ENCODE data around the gene GATD1. TPM values are rescaled to one million over a fixed set of nuclear protein-coding genes. Genes with fewer than 3 reads are reported as not detected.

The GATD1 gene
- total and polyA plus RNA-seq, 9 of the 15 experiments (the other 6 are each of a cell fraction or from before 2014, with no cell fraction given): 2.8 to 144 (median 36.9) TPM

- peak; percentile 55; the same call in 1 of the 2 replicates for TF ChIP-seq ATF7 (IDR thresholded peaks at IDR 0.05)
- TF ChIP-seq SMAD3 (CRISPR knock-in tag; conservative IDR thresholded peaks at IDR 0.05): 0 out of 2 replicates have a peak, but pooled peaks have one; percentile 40
- TF ChIP-seq, protein P1, sequence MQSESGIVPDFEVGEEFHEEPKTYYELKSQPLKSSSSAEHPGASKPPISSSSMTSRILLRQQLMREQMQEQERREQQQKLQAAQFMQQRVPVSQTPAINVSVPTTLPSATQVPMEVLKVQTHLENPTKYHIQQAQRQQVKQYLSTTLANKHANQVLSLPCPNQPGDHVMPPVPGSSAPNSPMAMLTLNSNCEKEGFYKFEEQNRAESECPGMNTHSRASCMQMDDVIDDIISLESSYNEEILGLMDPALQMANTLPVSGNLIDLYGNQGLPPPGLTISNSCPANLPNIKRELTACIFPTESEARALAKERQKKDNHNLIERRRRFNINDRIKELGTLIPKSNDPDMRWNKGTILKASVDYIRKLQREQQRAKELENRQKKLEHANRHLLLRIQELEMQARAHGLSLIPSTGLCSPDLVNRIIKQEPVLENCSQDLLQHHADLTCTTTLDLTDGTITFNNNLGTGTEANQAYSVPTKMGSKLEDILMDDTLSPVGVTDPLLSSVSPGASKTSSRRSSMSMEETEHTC (IDR thresholded peaks at IDR 0.05): peak; percentile 57; the same call in 1 of the 2 replicates
- peak; percentile 62; the same call in 1 of the 2 replicates for TF ChIP-seq LCOR (CRISPR knock-in tag; IDR thresholded peaks at IDR 0.05)
- TF ChIP-seq CREB1 (IDR thresholded peaks at IDR 0.05): peak; percentile 48; the same call in 1 of the 2 replicates
- TF ChIP-seq CREB1 (CRISPR knock-in tag; IDR thresholded peaks at IDR 0.05): peak; percentile 60; the same call in 1 of the 2 replicates
- TF ChIP-seq ZNF740 (CRISPR knock-in tag; IDR thresholded peaks at IDR 0.05): peak; percentile 95
- TF ChIP-seq ZNF740 (tag; IDR thresholded peaks at IDR 0.05): peak in 1 of 2 experiments; percentile 52; a peak in 1 of 4 replicates
- TF ChIP-seq, protein P2, sequence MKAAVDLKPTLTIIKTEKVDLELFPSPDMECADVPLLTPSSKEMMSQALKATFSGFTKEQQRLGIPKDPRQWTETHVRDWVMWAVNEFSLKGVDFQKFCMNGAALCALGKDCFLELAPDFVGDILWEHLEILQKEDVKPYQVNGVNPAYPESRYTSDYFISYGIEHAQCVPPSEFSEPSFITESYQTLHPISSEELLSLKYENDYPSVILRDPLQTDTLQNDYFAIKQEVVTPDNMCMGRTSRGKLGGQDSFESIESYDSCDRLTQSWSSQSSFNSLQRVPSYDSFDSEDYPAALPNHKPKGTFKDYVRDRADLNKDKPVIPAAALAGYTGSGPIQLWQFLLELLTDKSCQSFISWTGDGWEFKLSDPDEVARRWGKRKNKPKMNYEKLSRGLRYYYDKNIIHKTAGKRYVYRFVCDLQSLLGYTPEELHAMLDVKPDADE (conservative IDR thresholded peaks at IDR 0.05; ENCODE audit: control insufficient read depth, low read depth, low read length): peak; percentile 66; the same call in 1 of the 2 replicates
- TF ChIP-seq EGR1 (conservative IDR thresholded peaks at IDR 0.05): peak; percentile 96
- TF ChIP-seq, protein P3, sequence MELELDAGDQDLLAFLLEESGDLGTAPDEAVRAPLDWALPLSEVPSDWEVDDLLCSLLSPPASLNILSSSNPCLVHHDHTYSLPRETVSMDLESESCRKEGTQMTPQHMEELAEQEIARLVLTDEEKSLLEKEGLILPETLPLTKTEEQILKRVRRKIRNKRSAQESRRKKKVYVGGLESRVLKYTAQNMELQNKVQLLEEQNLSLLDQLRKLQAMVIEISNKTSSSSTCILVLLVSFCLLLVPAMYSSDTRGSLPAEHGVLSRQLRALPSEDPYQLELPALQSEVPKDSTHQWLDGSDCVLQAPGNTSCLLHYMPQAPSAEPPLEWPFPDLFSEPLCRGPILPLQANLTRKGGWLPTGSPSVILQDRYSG (tag; conservative IDR thresholded peaks at IDR 0.05; ENCODE audit: low read depth): no peak
- no peak for TF ChIP-seq ZNF174 (CRISPR knock-in tag; IDR thresholded peaks at IDR 0.05)
- peak; percentile 15; the same call in 1 of the 2 replicates for TF ChIP-seq STAT5A (IDR thresholded peaks at IDR 0.05; ENCODE audit: borderline replicate concordance, low read length)
- peak; percentile 55 for TF ChIP-seq CXXC5 (CRISPR knock-in tag; IDR thresholded peaks at IDR 0.05)
- peak; percentile 69 for TF ChIP-seq JUN (IDR thresholded peaks at IDR 0.05; ENCODE audit: borderline replicate concordance, low read depth, low read length)
- TF ChIP-seq JUN (CRISPR knock-in tag; IDR thresholded peaks at IDR 0.05; ENCODE audit: borderline replicate concordance): peak; percentile 93
- peak; percentile 91 for TF ChIP-seq ZBTB33 (CRISPR knock-in tag; IDR thresholded peaks at IDR 0.05)
- no peak for TF ChIP-seq ZNF134 (CRISPR knock-in tag; conservative IDR thresholded peaks at IDR 0.05)
- no peak for TF ChIP-seq SP2 (IDR thresholded peaks at IDR 0.05; ENCODE audit: extremely low read depth, low read depth, low read length, poor library complexity, severe bottlenecking)
- TF ChIP-seq ZNF785 (CRISPR knock-in tag; IDR thresholded peaks at IDR 0.05): no peak
Observed at GRCh38 chr11:727859-728748, 49.2 kb downstream of the GATD1 start (continued).

Measured in K562 (cell line).